K562 (cell line): ENCODE results near the gene ERP29. TPM values are rescaled to one million over a fixed set of nuclear protein-coding genes. Genes with fewer than 3 reads are reported as not detected.
A peak's percentile ranks its signal among the peaks of the same experiment; 100 is the strongest.

Experiments used
- ARID2 ChIP-seq: fragments of 450-650 bp; IDR thresholded peaks from 2 replicates; pipeline ENCODE4 v1.6.1; 2017; ENCODE audit warnings: antibody characterized with exemption, mild to moderate bottlenecking
- DNMT1 ChIP-seq: fragments of 450-650 bp; IDR thresholded peaks from 2 replicates; pipeline ENCODE4 v1.6.1; 2016; ENCODE audit warnings: antibody characterized with exemption, mild to moderate bottlenecking
- FOXA1 ChIP-seq: fragments of 450-650 bp; IDR thresholded peaks from 2 replicates; pipeline ENCODE4 v1.6.1; 2016; ENCODE audit warnings: mild to moderate bottlenecking, borderline replicate concordance
- HIVEP1 ChIP-seq: fragments of 250-450 bp; sonication (Bioruptor Pico); IDR thresholded peaks from 2 replicates; pipeline ENCODE4 v1.4.0; 2020; ENCODE audit warnings: mild to moderate bottlenecking
- JUN ChIP-seq, 2 experiments: sonication (generic) in 1 of 2; formaldehyde crosslinking in 1 of 2; IDR thresholded peaks; 2 replicates each; pipeline versions ENCODE4 v1.6.1 to v1.8.0; 2012 to 2022; ENCODE audit warnings: borderline replicate concordance in 2 of 2, mild to moderate bottlenecking in 2 of 2, improper control_type of control experiment in 1 of 2, low read depth in 1 of 2, low read length in 1 of 2, missing genetic modification reagents in 1 of 2
- KDM5B ChIP-seq: fragments of 200-600 bp; sonication (generic); IDR thresholded peaks from 2 replicates; pipeline ENCODE4 v1.6.1; 2012; ENCODE audit warnings: low read depth, mild to moderate bottlenecking, moderate library complexity, low read length, control low read depth, inconsistent platforms; ENCODE audit not compliant: insufficient replicate concordance
- MEF2A ChIP-seq: IDR thresholded peaks from 2 replicates; pipeline ENCODE4 v1.6.1; 2011; ENCODE audit warnings: low read depth, mild to moderate bottlenecking, low read length, moderate library complexity; ENCODE audit not compliant: control insufficient read depth
- SMARCA5 ChIP-seq: fragments of 450-650 bp; IDR thresholded peaks from 2 replicates; pipeline ENCODE4 v1.6.1; 2016
- SUPT5H ChIP-seq: fragments of 450-650 bp; IDR thresholded peaks from 2 replicates; pipeline ENCODE4 v1.6.1; 2016
- TSC22D4 ChIP-seq: fragments of 450-650 bp; IDR thresholded peaks from 2 replicates; pipeline ENCODE4 v1.6.1; 2016; ENCODE audit warnings: missing genetic modification characterization, missing biosample characterization, control low read depth
- ZNF124 ChIP-seq: sonication (generic); formaldehyde crosslinking; IDR thresholded peaks from 2 replicates; pipeline ENCODE4 v1.8.1; 2022; ENCODE audit warnings: missing genetic modification reagents
- ZNF143 ChIP-seq: sonication (generic); formaldehyde crosslinking; IDR thresholded peaks from 2 replicates; pipeline ENCODE4 v1.9.0; 2022; ENCODE audit warnings: mild to moderate bottlenecking, missing genetic modification reagents
- ZNF644 ChIP-seq: fragments of 200-800 bp; sonication (Bioruptor generic); IDR thresholded peaks from 2 replicates; pipeline ENCODE4 v1.6.1; 2016; ENCODE audit warnings: low read depth, missing genetic modification characterization, missing compliant biosample characterization
- ZNF79 ChIP-seq: fragments of 250-450 bp; sonication (Bioruptor Pico); IDR thresholded peaks from 2 replicates; pipeline ENCODE4 v1.4.0; 2020; ENCODE audit warnings: low read depth, mild to moderate bottlenecking, moderate library complexity
- polyA plus RNA-seq, 8 experiments: library from polyadenylated mRNA; depleted of rRNA in 4 of 8; stranded (reverse) in 5 of 8; unstranded in 3 of 8; fragments of >200 nt; fragmentation: Nextera tagmentation in 2 of 8; fragmentation: Illumina TruSeq in 1 of 8; extraction: Ambion mirVana in 2 of 8; extraction: Trizol in 1 of 8; gene quantifications; 2 replicates each; pipeline versions ENCODE4 v1.2.1 to v1.2.3, GENCODE V29; 2011 to 2014; ENCODE audit warnings: inconsistent platforms in 1 of 8, missing spikeins in 1 of 8
- total RNA-seq, 7 experiments: library from RNA; depleted of rRNA in 6 of 7; stranded (reverse); fragments of >200 nt in 6 of 7; fragmentation: Illumina TruSeq in 2 of 7; extraction: Trizol in 2 of 7; gene quantifications; 2 replicates each; pipeline versions ENCODE4 v1.2.1 to v1.2.3, GENCODE V29; 2011 to 2021; ENCODE audit warnings: low replicate concordance in 1 of 7
- TF ChIP-seq, protein P1 (sequence below): sonication (generic); formaldehyde crosslinking; IDR thresholded peaks from 2 replicates; pipeline ENCODE4 v1.8.1; 2023; ENCODE audit warnings: mild to moderate bottlenecking, missing genetic modification reagents
- TF ChIP-seq, protein P2 (sequence below): fragments of 250-450 bp; sonication (Bioruptor Pico); IDR thresholded peaks from 2 replicates; pipeline ENCODE4 v1.4.0; 2020; ENCODE audit warnings: mild to moderate bottlenecking
- TF ChIP-seq, protein P3 (sequence below): sonication (generic); formaldehyde crosslinking; IDR thresholded peaks from 2 replicates; pipeline ENCODE4 v1.9.0; 2022; ENCODE audit warnings: mild to moderate bottlenecking, missing genetic modification reagents
- TF ChIP-seq, protein P4 (sequence below): sonication (generic); formaldehyde crosslinking; IDR thresholded peaks from 2 replicates; pipeline ENCODE4 v1.8.0; 2022; ENCODE audit warnings: mild to moderate bottlenecking, missing genetic modification reagents
- TF ChIP-seq, protein P5 (sequence below): fragments of 250-450 bp; sonication (Bioruptor Pico); IDR thresholded peaks from 2 replicates; pipeline ENCODE4 v1.6.1; 2021; ENCODE audit warnings: mild to moderate bottlenecking

Gene ERP29
- total and polyA plus RNA-seq, 9 of the 15 experiments (the other 6 are each of a cell fraction or from before 2014, with no cell fraction given), result 42.4 to 146 (median 111) TPM

DNA sequence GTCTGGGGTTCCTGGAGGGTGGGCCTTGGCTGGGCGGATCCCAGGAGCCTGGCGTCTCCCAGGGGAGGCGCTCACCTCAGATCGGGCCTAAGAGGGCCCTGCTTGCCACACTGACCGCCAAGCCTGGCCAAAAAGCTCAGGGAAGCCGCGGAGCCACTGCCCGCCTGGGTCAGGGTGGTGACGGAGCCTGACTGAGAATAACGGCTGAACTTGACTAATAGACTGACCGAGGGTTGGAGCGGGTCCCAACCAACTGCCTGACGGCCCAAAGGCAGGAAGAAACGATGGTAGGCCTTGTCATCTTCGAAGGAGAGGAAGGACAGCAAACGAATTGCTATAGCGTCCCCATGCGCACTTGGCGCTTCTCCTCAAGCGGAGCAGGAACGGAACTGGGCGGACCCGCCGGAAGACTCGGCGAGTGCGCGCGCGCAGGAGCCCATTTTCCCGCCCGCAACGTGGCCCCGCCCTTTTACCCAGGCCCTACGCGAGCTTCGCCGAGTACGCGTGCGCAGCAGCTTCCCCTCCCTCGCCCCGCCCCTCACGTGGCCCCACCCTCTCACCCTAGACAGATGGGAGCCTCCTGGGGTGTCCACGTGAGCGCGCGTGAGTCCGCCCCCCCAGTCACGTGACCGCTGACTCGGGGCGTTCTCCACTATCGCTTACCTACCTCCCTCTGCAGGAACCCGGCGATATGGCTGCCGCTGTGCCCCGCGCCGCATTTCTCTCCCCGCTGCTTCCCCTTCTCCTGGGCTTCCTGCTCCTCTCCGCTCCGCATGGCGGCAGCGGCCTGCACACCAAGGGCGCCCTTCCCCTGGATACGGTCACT is at the start of gene ERP29, which contains the start of gene TMEM116 (continued):
- TF ChIP-seq, protein P1, sequence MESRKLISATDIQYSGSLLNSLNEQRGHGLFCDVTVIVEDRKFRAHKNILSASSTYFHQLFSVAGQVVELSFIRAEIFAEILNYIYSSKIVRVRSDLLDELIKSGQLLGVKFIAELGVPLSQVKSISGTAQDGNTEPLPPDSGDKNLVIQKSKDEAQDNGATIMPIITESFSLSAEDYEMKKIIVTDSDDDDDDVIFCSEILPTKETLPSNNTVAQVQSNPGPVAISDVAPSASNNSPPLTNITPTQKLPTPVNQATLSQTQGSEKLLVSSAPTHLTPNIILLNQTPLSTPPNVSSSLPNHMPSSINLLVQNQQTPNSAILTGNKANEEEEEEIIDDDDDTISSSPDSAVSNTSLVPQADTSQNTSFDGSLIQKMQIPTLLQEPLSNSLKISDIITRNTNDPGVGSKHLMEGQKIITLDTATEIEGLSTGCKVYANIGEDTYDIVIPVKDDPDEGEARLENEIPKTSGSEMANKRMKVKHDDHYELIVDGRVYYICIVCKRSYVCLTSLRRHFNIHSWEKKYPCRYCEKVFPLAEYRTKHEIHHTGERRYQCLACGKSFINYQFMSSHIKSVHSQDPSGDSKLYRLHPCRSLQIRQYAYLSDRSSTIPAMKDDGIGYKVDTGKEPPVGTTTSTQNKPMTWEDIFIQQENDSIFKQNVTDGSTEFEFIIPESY, result 0 out of 2 replicates have a peak, but pooled peaks have one; percentile 8
- TF ChIP-seq SUPT5H, result peak; percentile 93
- no peak for TF ChIP-seq ZNF124
- peak; percentile 50; the same call in 1 of the 2 replicates for TF ChIP-seq ZNF143 (CRISPR knock-in tag)
- TF ChIP-seq TSC22D4, result no peak
- TF ChIP-seq, protein P2, sequence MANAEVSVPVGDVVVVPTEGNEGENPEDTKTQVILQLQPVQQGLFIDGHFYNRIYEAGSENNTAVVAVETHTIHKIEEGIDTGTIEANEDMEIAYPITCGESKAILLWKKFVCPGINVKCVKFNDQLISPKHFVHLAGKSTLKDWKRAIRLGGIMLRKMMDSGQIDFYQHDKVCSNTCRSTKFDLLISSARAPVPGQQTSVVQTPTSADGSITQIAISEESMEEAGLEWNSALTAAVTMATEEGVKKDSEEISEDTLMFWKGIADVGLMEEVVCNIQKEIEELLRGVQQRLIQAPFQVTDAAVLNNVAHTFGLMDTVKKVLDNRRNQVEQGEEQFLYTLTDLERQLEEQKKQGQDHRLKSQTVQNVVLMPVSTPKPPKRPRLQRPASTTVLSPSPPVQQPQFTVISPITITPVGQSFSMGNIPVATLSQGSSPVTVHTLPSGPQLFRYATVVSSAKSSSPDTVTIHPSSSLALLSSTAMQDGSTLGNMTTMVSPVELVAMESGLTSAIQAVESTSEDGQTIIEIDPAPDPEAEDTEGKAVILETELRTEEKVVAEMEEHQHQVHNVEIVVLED, result peak; percentile 46; the same call in 1 of the 2 replicates
- peak; percentile 4; the same call in 1 of the 2 replicates for TF ChIP-seq MEF2A
- TF ChIP-seq, protein P3, sequence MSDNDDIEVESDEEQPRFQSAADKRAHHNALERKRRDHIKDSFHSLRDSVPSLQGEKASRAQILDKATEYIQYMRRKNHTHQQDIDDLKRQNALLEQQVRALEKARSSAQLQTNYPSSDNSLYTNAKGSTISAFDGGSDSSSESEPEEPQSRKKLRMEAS (CRISPR knock-in tag), result peak; percentile 94
- peak; percentile 70; the same call in 1 of the 2 replicates for TF ChIP-seq JUN (IDR thresholded peaks at IDR 0.05; ENCODE audit: borderline replicate concordance, low read depth, low read length)
- 0 out of 2 replicates have a peak, but pooled peaks have one; percentile 48 for TF ChIP-seq JUN (CRISPR knock-in tag; IDR thresholded peaks at IDR 0.05; ENCODE audit: borderline replicate concordance)
- TF ChIP-seq KDM5B, result peak; percentile 86
- peak; percentile 15; the same call in 1 of the 2 replicates for TF ChIP-seq SMARCA5
- TF ChIP-seq ZNF644 (tag), result peak; percentile 65; the same call in 1 of the 2 replicates
- TF ChIP-seq, protein P4, sequence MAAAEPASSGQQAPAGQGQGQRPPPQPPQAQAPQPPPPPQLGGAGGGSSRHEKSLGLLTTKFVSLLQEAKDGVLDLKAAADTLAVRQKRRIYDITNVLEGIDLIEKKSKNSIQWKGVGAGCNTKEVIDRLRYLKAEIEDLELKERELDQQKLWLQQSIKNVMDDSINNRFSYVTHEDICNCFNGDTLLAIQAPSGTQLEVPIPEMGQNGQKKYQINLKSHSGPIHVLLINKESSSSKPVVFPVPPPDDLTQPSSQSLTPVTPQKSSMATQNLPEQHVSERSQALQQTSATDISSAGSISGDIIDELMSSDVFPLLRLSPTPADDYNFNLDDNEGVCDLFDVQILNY, result peak; percentile 84; the same call in 1 of the 2 replicates
- TF ChIP-seq ZNF79 (CRISPR knock-in tag), result 0 out of 2 replicates have a peak, but pooled peaks have one; percentile 44
- TF ChIP-seq DNMT1, result no peak
- TF ChIP-seq ARID2, result peak; percentile 74
- TF ChIP-seq FOXA1, result no peak
- TF ChIP-seq HIVEP1 (CRISPR knock-in tag), result peak; percentile 44; the same call in 1 of the 2 replicates
- TF ChIP-seq, protein P5, sequence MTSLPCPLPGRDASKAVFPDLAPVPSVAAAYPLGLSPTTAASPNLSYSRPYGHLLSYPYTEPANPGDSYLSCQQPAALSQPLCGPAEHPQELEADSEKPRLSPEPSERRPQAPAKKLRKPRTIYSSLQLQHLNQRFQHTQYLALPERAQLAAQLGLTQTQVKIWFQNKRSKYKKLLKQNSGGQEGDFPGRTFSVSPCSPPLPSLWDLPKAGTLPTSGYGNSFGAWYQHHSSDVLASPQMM, result no peak
